HFF-Myc (cell line): ENCODE measurements around the gene PTPRE.

ENCODE experiments used
- DNase-seq: peaks from one replicate; pipeline ENCODE4 v3.0.0-alpha.2; 2011; ENCODE audit warnings: low read depth; ENCODE audit errors: extremely low read depth
- H3K4me3 ChIP-seq: replicated peaks from 2 replicates; pipeline ENCODE4 v1.5.1; 2011; ENCODE audit warnings: low read depth, mild to moderate bottlenecking, control low read depth, low read length
- CTCF ChIP-seq: IDR thresholded peaks from 2 replicates; pipeline ENCODE4 v1.5.1; 2012; ENCODE audit warnings: mild to moderate bottlenecking, low read depth, low read length, control low read depth; ENCODE audit errors: missing control alignments

PTPRE gene

GRCh38 chr10:128018691-128019090 is 111.8 kb downstream of the PTPRE start:
- no peak for DNase-seq
- no peak for TF ChIP-seq CTCF
- no peak overlapping the region for H3K4me3 ChIP-seq

GRCh38 chr10:128022261-128023196 is 115.6 kb downstream of the PTPRE start:
- TF ChIP-seq CTCF: no peak
- DNase-seq: no peak
- no peak overlapping the region for H3K4me3 ChIP-seq

- no peak for TF ChIP-seq CTCF
- no peak overlapping the region for H3K4me3 ChIP-seq
- no peak for DNase-seq
Measured at GRCh38 chr10:128024426-128024825, 117.5 kb downstream of the PTPRE start.

GRCh38 chr10:128025437-128025836 is 118.5 kb downstream of the PTPRE start:
- no peak for TF ChIP-seq CTCF
- H3K4me3 ChIP-seq: no peak overlapping the region
- DNase-seq: no peak

GRCh38 chr10:128025951-128026350 is 119.0 kb downstream of the PTPRE start:
- no peak overlapping the region for H3K4me3 ChIP-seq
- TF ChIP-seq CTCF: no peak

GRCh38 chr10:128026615-128027300 is 119.9 kb downstream of the PTPRE start:
- DNase-seq: no peak
- no peak overlapping the region for H3K4me3 ChIP-seq
- no peak for TF ChIP-seq CTCF

More at GRCh38 chr10:128025951-128026350, 119.0 kb downstream of the PTPRE start:
- no peak for DNase-seq
